GM19193 (cell line): ENCODE data around the gene ANK3.

Source experiments
- POLR2A ChIP-seq: IDR thresholded peaks from 4 replicates; pipeline ENCODE4 v1.6.1; 2011; ENCODE audit not compliant: insufficient read depth, insufficient read length; ENCODE audit errors: extremely low read depth

The ANK3 gene

GRCh38 chr10:60044971-60045370 is 344.7 kb downstream of the ANK3 start:
- TF ChIP-seq POLR2A: no peak

GRCh38 chr10:60044242-60044641 is 345.4 kb downstream of the ANK3 start:
- TF ChIP-seq POLR2A: no peak

- TF ChIP-seq POLR2A: no peak
Measured at GRCh38 chr10:60043561-60044241, 346.0 kb downstream of the ANK3 start.

- TF ChIP-seq POLR2A: no peak
Measured at GRCh38 chr10:60042914-60043313, 346.8 kb downstream of the ANK3 start.

GRCh38 chr10:60042262-60042661 is 347.4 kb downstream of the ANK3 start:
- TF ChIP-seq POLR2A: no peak

- TF ChIP-seq POLR2A: no peak
Measured at GRCh38 chr10:60041489-60042133, 348.1 kb downstream of the ANK3 start.

- no peak for TF ChIP-seq POLR2A
Measured at GRCh38 chr10:60040014-60040662, 349.5 kb downstream of the ANK3 start.

- no peak for TF ChIP-seq POLR2A
Measured at GRCh38 chr10:60035984-60036383, 353.7 kb downstream of the ANK3 start.

GRCh38 chr10:60032723-60033122 is 357.0 kb downstream of the ANK3 start:
- TF ChIP-seq POLR2A: no peak

- TF ChIP-seq POLR2A: no peak
Measured at GRCh38 chr10:60031664-60032063, 358.0 kb downstream of the ANK3 start.

GRCh38 chr10:60031183-60031582 is 358.5 kb downstream of the ANK3 start:
- no peak for TF ChIP-seq POLR2A

- TF ChIP-seq POLR2A: no peak
Measured at GRCh38 chr10:60029475-60029874, 360.2 kb downstream of the ANK3 start.

- no peak for TF ChIP-seq POLR2A
Measured at GRCh38 chr10:60028081-60028480, 361.6 kb downstream of the ANK3 start.

GRCh38 chr10:60025279-60025678 is 364.4 kb downstream of the ANK3 start:
- no peak for TF ChIP-seq POLR2A

- no peak for TF ChIP-seq POLR2A
Measured at GRCh38 chr10:60024506-60024905, 365.2 kb downstream of the ANK3 start.
